Mesenchymal stem cell (in vitro differentiated cells and primary cell): ENCODE data around the gene MAD2L2.
"Not testable (repeated sequence)": the region's sequence is repeated elsewhere in the genome, so short reads cannot be mapped to it uniquely, and the experiment has no call there.

Source experiments
- DNase-seq: peaks from one replicate; pipeline ENCODE4 v3.0.0-alpha.2; 2013
- H2AFZ ChIP-seq: one replicate; pipeline ENCODE4 v1.6.1; 2013; ENCODE audit warnings: low read depth, mild to moderate bottlenecking, control low read depth, inconsistent platforms, low read length, moderate library complexity
- H2AK5ac ChIP-seq: 2 replicates; pipeline ENCODE4 v1.6.1; 2013; ENCODE audit warnings: low read length, moderate library complexity, mild to moderate bottlenecking, inconsistent platforms; ENCODE audit not compliant: severe bottlenecking
- H2BK120ac ChIP-seq: one replicate; pipeline ENCODE4 v1.6.1; 2013; ENCODE audit warnings: low read depth, mild to moderate bottlenecking, inconsistent platforms, low read length, moderate library complexity
- H2BK12ac ChIP-seq, 2 experiments: one replicate each; pipeline ENCODE4 v1.6.1; 2013; ENCODE audit warnings: inconsistent platforms in 2 of 2, low read length in 2 of 2, mild to moderate bottlenecking in 2 of 2, moderate library complexity in 2 of 2, control low read depth in 1 of 2
- H2BK15ac ChIP-seq: one replicate; pipeline ENCODE4 v1.6.1; 2013; ENCODE audit warnings: mild to moderate bottlenecking, low read depth, inconsistent platforms; ENCODE audit not compliant: poor library complexity, severe bottlenecking
- H2BK5ac ChIP-seq: 2 replicates; pipeline ENCODE4 v1.6.1; 2013; ENCODE audit warnings: low read depth, mild to moderate bottlenecking, low read length, control low read depth, inconsistent platforms; ENCODE audit not compliant: poor library complexity, severe bottlenecking
- H3K14ac ChIP-seq, 2 experiments: one replicate each; pipeline ENCODE4 v1.6.1; 2013; ENCODE audit warnings: inconsistent platforms in 2 of 2, low read length in 2 of 2, control low read depth in 1 of 2, mild to moderate bottlenecking in 1 of 2, moderate library complexity in 1 of 2
- H3K18ac ChIP-seq, 2 experiments: one replicate each; pipeline ENCODE4 v1.6.1; 2013; ENCODE audit warnings: inconsistent platforms in 2 of 2, low read length in 2 of 2, control low read depth in 1 of 2, low read depth in 1 of 2, mild to moderate bottlenecking in 1 of 2
- H3K23ac ChIP-seq, 2 experiments: one replicate each; pipeline ENCODE4 v1.6.1; 2013; ENCODE audit warnings: inconsistent platforms in 2 of 2, low read length in 2 of 2, mild to moderate bottlenecking in 2 of 2, moderate library complexity in 2 of 2, control low read depth in 1 of 2
- H3K27ac ChIP-seq: 2 replicates; pipeline ENCODE4 v1.5.1; 2013; ENCODE audit warnings: mild to moderate bottlenecking, moderate library complexity, low read length, control low read depth, inconsistent platforms; ENCODE audit not compliant: poor library complexity, severe bottlenecking
- H3K27me3 ChIP-seq, 2 experiments: 2 replicates each; pipeline versions ENCODE4 v1.6.1 to v1.7.0; 2013; ENCODE audit warnings: low read length in 2 of 2, mild to moderate bottlenecking in 2 of 2, moderate library complexity in 2 of 2, control low read depth in 1 of 2, inconsistent platforms in 1 of 2; ENCODE audit not compliant: control insufficient read depth in 1 of 2, insufficient read depth in 1 of 2
- H3K36me3 ChIP-seq, 2 experiments: 2 replicates each; pipeline versions ENCODE4 v1.6.1 to v1.7.0; 2013; ENCODE audit warnings: low read length in 2 of 2, control low read depth in 1 of 2, inconsistent platforms in 1 of 2, low read depth in 1 of 2, mild to moderate bottlenecking in 1 of 2; ENCODE audit not compliant: insufficient read depth in 2 of 2, control insufficient read depth in 1 of 2
- H3K4ac ChIP-seq, 2 experiments: one replicate each; pipeline ENCODE4 v1.6.1; 2013; ENCODE audit warnings: inconsistent platforms in 2 of 2, low read length in 2 of 2, mild to moderate bottlenecking in 2 of 2, moderate library complexity in 2 of 2, control low read depth in 1 of 2, low read depth in 1 of 2
- H3K4me1 ChIP-seq: 2 replicates; pipeline ENCODE4 v1.6.1; 2013; ENCODE audit warnings: low read depth, low read length, control low read depth; ENCODE audit not compliant: control insufficient read depth, insufficient read depth
- H3K4me2 ChIP-seq: 2 replicates; pipeline ENCODE4 v1.6.1; 2013; ENCODE audit warnings: low read length, mild to moderate bottlenecking, inconsistent platforms; ENCODE audit not compliant: poor library complexity, severe bottlenecking
- H3K4me3 ChIP-seq, 2 experiments: 2 replicates each; pipeline versions ENCODE4 v1.5.1 to v1.7.0; 2013; ENCODE audit warnings: low read length in 2 of 2, mild to moderate bottlenecking in 2 of 2, control low read depth in 1 of 2, low read depth in 1 of 2; ENCODE audit not compliant: insufficient read depth in 1 of 2
- H3K79me1 ChIP-seq: replicated peaks from 2 replicates; pipeline ENCODE4 v1.6.1; 2013; ENCODE audit warnings: mild to moderate bottlenecking, control low read depth, low read length, inconsistent platforms; ENCODE audit not compliant: poor library complexity, severe bottlenecking
- H3K9ac ChIP-seq: 2 replicates; pipeline ENCODE4 v1.7.0; 2013; ENCODE audit warnings: mild to moderate bottlenecking, low read length, moderate library complexity
- H3K9me3 ChIP-seq: 2 replicates; pipeline ENCODE4 v1.7.0; 2013; ENCODE audit warnings: mild to moderate bottlenecking, low read length; ENCODE audit not compliant: control insufficient read depth
- H4K8ac ChIP-seq: one replicate; pipeline ENCODE4 v1.6.1; 2013; ENCODE audit warnings: inconsistent platforms, mild to moderate bottlenecking, low read length, moderate library complexity
- H4K91ac ChIP-seq: one replicate; pipeline ENCODE4 v1.6.1; 2013; ENCODE audit warnings: mild to moderate bottlenecking, low read length, inconsistent platforms
- WGBS: methylation state at CpG from one replicate; pipeline ENCODE4 v1.1.7; 2013; ENCODE audit warnings: mixed read lengths; 5-methylcytosine and 5-hydroxymethylcytosine counted together

Gene MAD2L2

GRCh38 chr1:11643782-11644181 is 37.2 kb downstream of the MAD2L2 start:
- Histone ChIP-seq H3K4me2 (no peak overlapping the region), H3K23ac (no peak overlapping the region), H3K4me1 (no peaks in the 10 kb centered on the region), H3K9me3 (no peaks in the 10 kb centered on the region), H2BK5ac (no peak overlapping the region), H2AFZ (no peak overlapping the region), H2BK15ac (no peak overlapping the region), H2BK120ac (no peak overlapping the region), H3K36me3 (peaks cover 0 to 5% of the 10 kb centered on the region in 2 experiments), H3K4me3 (no peak overlapping the region), H3K18ac (no peak overlapping the region), H2AK5ac (no peak overlapping the region), H2BK12ac (no peak overlapping the region), H3K79me1 (no peaks in the 10 kb centered on the region), H4K8ac (no peak overlapping the region), H3K9ac (no peak overlapping the region), H3K27me3 (peaks cover 11 to 68% of the 10 kb centered on the region in 2 experiments), H3K27ac (no peak overlapping the region), H3K14ac (no peak overlapping the region), H4K91ac (no peak overlapping the region), H3K4ac (no peak overlapping the region)
- WGBS: 75% methylated on average over 5 of the region's 5 CpGs
- DNase-seq: no peak

DNA sequence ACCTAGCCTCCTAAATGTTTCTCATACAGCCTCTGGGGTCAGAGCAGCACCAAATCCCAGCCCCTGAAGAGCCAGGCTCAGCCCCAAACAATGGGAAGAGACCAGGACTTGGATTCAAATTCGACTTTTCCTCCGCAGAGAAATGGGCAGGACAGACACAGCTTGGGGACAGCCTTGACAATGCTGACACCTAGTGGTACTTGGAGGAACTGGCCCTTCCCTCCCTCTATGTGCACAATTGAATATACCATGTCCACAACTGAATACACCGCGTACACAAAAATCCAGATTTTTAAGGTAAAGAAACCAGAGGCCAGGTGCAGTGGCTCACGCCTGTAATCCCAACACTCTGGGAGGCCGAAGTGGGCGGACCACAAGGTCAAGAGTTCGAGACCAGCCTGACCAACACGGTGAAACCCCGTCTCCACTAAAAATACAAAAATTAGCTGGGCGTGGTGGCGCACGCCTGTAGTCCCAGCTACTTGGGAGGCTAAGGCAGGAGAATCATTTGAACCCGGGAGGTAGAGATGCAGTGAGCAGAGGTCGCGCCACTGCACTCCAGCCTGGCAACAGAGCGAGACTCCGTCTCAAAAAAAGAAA is 38.4 kb downstream of the MAD2L2 start:
- H3K4me2 ChIP-seq, H3K23ac ChIP-seq: not testable (repeated sequence)
- 52% methylated on average over 14 of the region's 18 CpGs for WGBS

DNA sequence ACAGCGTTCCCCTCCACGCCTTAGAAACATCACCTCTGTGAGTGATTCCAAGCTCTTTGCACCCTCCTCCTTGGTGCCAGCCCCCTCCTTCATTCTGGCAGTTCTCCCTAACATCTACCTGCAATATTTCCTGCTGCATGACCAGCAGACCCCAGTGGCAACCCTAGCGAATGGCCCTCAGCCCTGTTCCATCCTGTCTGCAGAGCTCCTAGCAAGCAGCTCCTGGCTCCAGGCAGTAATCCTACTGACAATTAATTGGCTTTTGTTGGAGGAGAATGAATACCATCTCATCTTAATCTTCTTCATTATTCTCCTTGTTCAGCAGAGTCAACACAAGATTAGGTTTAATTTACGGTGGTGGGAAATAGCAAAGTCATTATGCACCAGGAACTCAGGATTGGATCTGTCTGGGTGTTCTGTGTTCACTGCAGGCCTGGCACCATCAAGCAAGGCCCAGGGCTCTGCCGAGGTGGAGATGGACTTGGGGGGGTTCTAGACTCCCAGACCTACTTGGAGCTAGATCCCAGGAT is 39.1 kb downstream of the MAD2L2 start:
- Histone ChIP-seq H3K36me3 (no peaks in the 10 kb centered on the region), H3K18ac (no peak overlapping the region), H2BK5ac (no peak overlapping the region), H3K79me1 (no peaks in the 10 kb centered on the region), H3K9ac (no peak overlapping the region), H3K4me3 (no peak overlapping the region), H3K27ac (no peak overlapping the region), H3K4ac (no peak overlapping the region), H3K23ac (no peak overlapping the region), H3K27me3 (peaks cover 18 to 71% of the 10 kb centered on the region in 2 experiments), H2AFZ (no peak overlapping the region), H4K8ac (no peak overlapping the region), H2BK120ac (no peak overlapping the region), H2BK12ac (no peak overlapping the region), H3K14ac (no peak overlapping the region), H3K4me2 (no peak overlapping the region), H2AK5ac (no peak overlapping the region), H2BK15ac (no peak overlapping the region), H4K91ac (no peak overlapping the region), H3K9me3 (no peaks in the 10 kb centered on the region), H3K4me1 (no peaks in the 10 kb centered on the region)
- 68% methylated on average over 5 of the region's 5 CpGs for WGBS
- DNase-seq: no peak

More for the DNA sequence above, 38.4 kb downstream of the MAD2L2 start:
- not testable (repeated sequence) for H2BK120ac ChIP-seq, H3K9ac ChIP-seq, H2AK5ac ChIP-seq, H4K91ac ChIP-seq, H3K4me1 ChIP-seq, H2AFZ ChIP-seq, H2BK15ac ChIP-seq, H3K27ac ChIP-seq, H3K18ac ChIP-seq, H4K8ac ChIP-seq, H3K4ac ChIP-seq, H3K36me3 ChIP-seq, H2BK12ac ChIP-seq, H3K14ac ChIP-seq, H3K9me3 ChIP-seq, H2BK5ac ChIP-seq, H3K79me1 ChIP-seq, H3K4me3 ChIP-seq
- DNase-seq: peak; percentile 63
- H3K27me3 ChIP-seq: peaks cover 18 to 70% of the 10 kb centered on the region in 2 experiments

DNA sequence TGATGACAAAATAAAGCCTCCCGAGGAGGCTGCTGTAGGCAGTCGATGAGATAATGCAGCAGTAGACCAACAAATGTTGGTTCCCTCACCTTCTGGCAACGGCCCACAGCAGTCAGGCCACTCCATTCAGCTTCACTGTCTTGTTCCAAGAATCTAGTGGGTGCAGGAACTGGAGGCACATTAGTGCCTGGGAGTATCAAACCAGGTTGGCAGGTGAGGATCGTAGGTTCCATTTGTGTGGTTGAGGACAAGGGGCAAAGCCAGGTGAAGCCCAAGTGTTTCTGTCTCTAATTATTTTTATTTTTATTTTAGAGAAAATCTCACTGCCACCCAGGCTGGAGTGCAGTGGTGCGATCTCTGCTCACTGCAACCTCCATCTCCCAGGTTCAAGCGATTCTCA is 40.0 kb downstream of the MAD2L2 start:
- H3K27me3 ChIP-seq: peaks cover 18 to 71% of the 10 kb centered on the region in 2 experiments
- H2BK12ac ChIP-seq: no peak overlapping the region
- no peak overlapping the region for H3K27ac ChIP-seq
- no peak overlapping the region for H2BK5ac ChIP-seq
- H3K4me2 ChIP-seq: no peak overlapping the region
- 85% methylated on average over 5 of the region's 6 CpGs for WGBS
- H3K4ac ChIP-seq: no peak overlapping the region
- no peak overlapping the region for H3K4me3 ChIP-seq
- H3K9me3 ChIP-seq: no peaks in the 10 kb centered on the region
- no peak overlapping the region for H2AK5ac ChIP-seq
- DNase-seq: no peak
- H3K23ac ChIP-seq: no peak overlapping the region
- no peak overlapping the region for H3K18ac ChIP-seq
- H2AFZ ChIP-seq: no peak overlapping the region
- no peaks in the 10 kb centered on the region for H3K4me1 ChIP-seq
- no peak overlapping the region for H2BK120ac ChIP-seq
- H3K9ac ChIP-seq: no peak overlapping the region
- no peak overlapping the region for H4K91ac ChIP-seq
- H4K8ac ChIP-seq: no peak overlapping the region
- H3K79me1 ChIP-seq: no peaks in the 10 kb centered on the region
- no peak overlapping the region for H2BK15ac ChIP-seq
- no peak overlapping the region for H3K14ac ChIP-seq
- no peaks in the 10 kb centered on the region for H3K36me3 ChIP-seq
